Natural killer cell (primary cell): Measurements from ENCODE around the gene SULT2B1. TPM values are rescaled to one million over a fixed set of nuclear protein-coding genes. Genes with fewer than 3 reads are reported as not detected.

Experiments
- ATAC-seq, 3 donors: fragments of 150-1000 bp in 2 of 3; fragments of 200-7000 bp in 1 of 3; cut with Tn5 transposase; 1 replicate in 1 of 3; 2 replicates in 2 of 3; pipeline ENCODE4 v1.10.0; 2021; ENCODE audit warnings: mild to moderate bottlenecking in 2 of 3, moderate library complexity in 2 of 3
- DNase-seq, 2 donors: peaks; one replicate each; pipeline versions ENCODE4 v3.0.0 to v3.0.0-alpha.2; 2013 to 2021; ENCODE audit warnings: mixed read lengths in 1 of 2
- H3K27ac ChIP-seq: one replicate; pipeline ENCODE4 v1.5.1; 2013; ENCODE audit warnings: mild to moderate bottlenecking, low read length
- H3K27me3 ChIP-seq: one replicate; pipeline ENCODE4 v1.6.1; 2013; ENCODE audit warnings: low read length; ENCODE audit not compliant: control insufficient read depth, insufficient read depth
- H3K36me3 ChIP-seq: one replicate; pipeline ENCODE4 v1.6.1; 2013; ENCODE audit warnings: low read length; ENCODE audit not compliant: control insufficient read depth, insufficient read depth
- H3K4me1 ChIP-seq: one replicate; pipeline ENCODE4 v1.6.1; 2013; ENCODE audit warnings: low read length; ENCODE audit not compliant: control insufficient read depth, insufficient read depth
- H3K4me3 ChIP-seq: one replicate; pipeline ENCODE4 v1.5.1; 2013; ENCODE audit warnings: low read length
- H3K9me3 ChIP-seq: one replicate; pipeline ENCODE4 v1.6.1; 2013; ENCODE audit warnings: low read length; ENCODE audit not compliant: control insufficient read depth, insufficient read depth
- H3K27ac Mint-ChIP-seq, 2 donors: one replicate each; pipeline ENCODE4 v1.8.0; 2022; ENCODE audit warnings: mild to moderate bottlenecking in 2 of 2, mixed read lengths in 2 of 2, moderate library complexity in 1 of 2
- H3K27me3 Mint-ChIP-seq, 2 donors: one replicate each; pipeline ENCODE4 v1.8.0; 2022; ENCODE audit warnings: low read depth in 2 of 2, mixed read lengths in 2 of 2
- H3K36me3 Mint-ChIP-seq: one replicate; pipeline ENCODE4 v1.8.0; 2022; ENCODE audit warnings: mixed read lengths
- H3K4me1 Mint-ChIP-seq, 2 donors: one replicate each; pipeline ENCODE4 v1.8.0; 2022; ENCODE audit warnings: mixed read lengths in 2 of 2
- H3K4me3 Mint-ChIP-seq: one replicate; pipeline ENCODE4 v1.8.0; 2022; ENCODE audit warnings: mild to moderate bottlenecking, moderate library complexity, mixed read lengths
- H3K9me3 Mint-ChIP-seq, 2 donors: one replicate each; pipeline ENCODE4 v1.8.0; 2022; ENCODE audit warnings: mixed read lengths in 2 of 2
- WGBS: methylation state at CpG from one replicate; pipeline ENCODE4 v1.1.7; 2013; ENCODE audit warnings: missing lambda C conversion rate; ENCODE audit not compliant: insufficient coverage; 5-methylcytosine and 5-hydroxymethylcytosine counted together
- intact Hi-C: fragments of 100-400 bp; cut with micrococcal nuclease; formaldehyde crosslinking; loops from one replicate; pipeline ENCODE4 v1.14.2; 2022
- total RNA-seq, 4 donors: library from RNA; stranded (reverse); fragments of 120-200 nt in 1 of 4; gene quantifications; one replicate each; pipeline versions ENCODE4 v1.2.3 to v1.2.4, GENCODE V29; 2013 to 2022
- TF ChIP-seq, protein P1 (sequence below): fragments of 200-600 bp; IDR thresholded peaks from one replicate; pipeline ENCODE4 v1.8.0; 2022; ENCODE audit warnings: antibody characterized with exemption

SULT2B1 gene
- total RNA-seq, 3 donors from 2014 or later (not counting 1 experiment from before 2014, with no cell fraction given): 0.40 TPM; not detected in 2

DNA sequence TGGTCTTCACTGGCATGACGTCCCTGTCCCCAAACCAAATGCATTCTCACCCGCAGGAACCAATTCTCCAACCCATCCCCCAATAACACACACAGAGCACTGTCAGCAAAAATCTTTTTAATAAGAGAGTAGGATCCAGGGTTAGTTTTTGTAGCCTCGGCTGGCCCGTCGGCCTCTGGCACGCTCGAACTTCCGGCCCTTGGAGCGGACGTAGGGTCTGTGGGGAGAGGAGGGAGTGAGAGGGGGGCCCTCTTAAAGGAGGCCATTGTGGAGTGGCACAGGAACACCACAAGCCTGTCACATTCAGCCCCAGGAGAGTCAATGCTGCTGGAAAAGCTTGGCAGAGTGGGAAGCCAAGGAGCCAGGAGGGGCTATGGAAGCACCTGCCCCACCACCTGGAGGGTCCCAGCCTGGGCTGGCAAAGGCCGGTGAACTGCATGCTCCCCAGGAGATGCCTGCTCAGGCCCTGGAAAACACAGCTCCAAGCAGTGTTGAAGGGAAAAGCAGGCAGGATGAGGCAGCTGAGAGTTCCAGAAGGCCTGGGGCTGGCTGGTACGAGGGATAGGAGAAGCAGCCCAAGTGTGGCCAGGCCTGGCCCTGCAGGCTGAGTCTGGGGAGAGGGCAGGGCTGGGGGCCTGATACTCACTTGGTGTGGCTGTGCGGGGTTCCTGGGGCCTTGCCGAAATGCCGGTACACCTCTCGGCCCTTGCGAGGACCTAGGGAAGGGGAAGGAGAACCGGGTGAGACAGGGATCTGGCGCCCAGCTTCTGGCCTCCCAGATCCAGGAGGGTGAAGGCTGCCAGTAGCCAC, 63.5 kb downstream of the SULT2B1 start:
- H3K36me3 ChIP-seq: peaks cover 33% of the 10 kb centered on the region
- H3K27me3 ChIP-seq: no peaks in the 10 kb centered on the region
- peaks cover 38% of the 10 kb centered on the region for H3K4me1 ChIP-seq
- no peak overlapping the region for H3K4me3 ChIP-seq
- no peak for DNase-seq
- H3K4me1 Mint-ChIP-seq: peaks cover 36 to 40% of the 10 kb centered on the region in 2 donors
- TF ChIP-seq, protein P1, sequence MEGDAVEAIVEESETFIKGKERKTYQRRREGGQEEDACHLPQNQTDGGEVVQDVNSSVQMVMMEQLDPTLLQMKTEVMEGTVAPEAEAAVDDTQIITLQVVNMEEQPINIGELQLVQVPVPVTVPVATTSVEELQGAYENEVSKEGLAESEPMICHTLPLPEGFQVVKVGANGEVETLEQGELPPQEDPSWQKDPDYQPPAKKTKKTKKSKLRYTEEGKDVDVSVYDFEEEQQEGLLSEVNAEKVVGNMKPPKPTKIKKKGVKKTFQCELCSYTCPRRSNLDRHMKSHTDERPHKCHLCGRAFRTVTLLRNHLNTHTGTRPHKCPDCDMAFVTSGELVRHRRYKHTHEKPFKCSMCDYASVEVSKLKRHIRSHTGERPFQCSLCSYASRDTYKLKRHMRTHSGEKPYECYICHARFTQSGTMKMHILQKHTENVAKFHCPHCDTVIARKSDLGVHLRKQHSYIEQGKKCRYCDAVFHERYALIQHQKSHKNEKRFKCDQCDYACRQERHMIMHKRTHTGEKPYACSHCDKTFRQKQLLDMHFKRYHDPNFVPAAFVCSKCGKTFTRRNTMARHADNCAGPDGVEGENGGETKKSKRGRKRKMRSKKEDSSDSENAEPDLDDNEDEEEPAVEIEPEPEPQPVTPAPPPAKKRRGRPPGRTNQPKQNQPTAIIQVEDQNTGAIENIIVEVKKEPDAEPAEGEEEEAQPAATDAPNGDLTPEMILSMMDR: no peak
- peak overlapping the region in 1 of 2 donors; percentile 63 for H3K27ac Mint-ChIP-seq
- peak overlapping the region; percentile 4 for H3K4me3 Mint-ChIP-seq
- no peaks in the 10 kb centered on the region for H3K9me3 Mint-ChIP-seq
- 94% methylated on average over 17 of the region's 19 CpGs for WGBS
- intact Hi-C loops: no loop called here
- no peak overlapping the region for H3K27ac ChIP-seq
- no peaks in the 10 kb centered on the region for H3K36me3 Mint-ChIP-seq
- no peaks in the 10 kb centered on the region for H3K9me3 ChIP-seq
- no peaks in the 10 kb centered on the region for H3K27me3 Mint-ChIP-seq
- no peak for ATAC-seq

DNA sequence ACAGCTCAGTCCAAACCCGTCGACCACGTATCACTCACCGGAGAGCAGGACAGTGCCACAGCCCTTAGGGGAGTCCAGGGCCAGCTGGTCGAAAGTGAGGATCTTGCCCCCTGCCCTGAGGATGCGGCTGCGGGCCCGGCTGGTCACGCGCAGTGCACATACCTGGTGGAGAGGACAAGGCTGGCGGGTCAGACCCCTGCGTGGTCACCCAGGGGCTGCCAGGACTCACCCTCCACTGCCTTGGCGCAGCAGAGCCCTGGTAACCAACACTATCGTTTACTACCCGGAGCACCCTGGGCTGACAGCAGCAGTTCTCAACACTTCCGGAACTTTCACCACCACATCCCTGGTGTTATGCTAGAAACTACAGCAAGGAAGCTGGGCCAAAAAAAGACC, 64.1 kb downstream of the SULT2B1 start:
- Histone ChIP-seq H3K27me3 (no peaks in the 10 kb centered on the region), H3K4me3 (no peak overlapping the region), H3K4me1 (peaks cover 38% of the 10 kb centered on the region), H3K27ac (no peak overlapping the region), H3K36me3 (peaks cover 33% of the 10 kb centered on the region), H3K9me3 (no peaks in the 10 kb centered on the region)
- Mint-ChIP-seq H3K9me3 (no peaks in the 10 kb centered on the region), H3K27ac (peak overlapping the region in 1 of 2 donors; percentile 99), H3K4me1 (peaks cover 36 to 40% of the 10 kb centered on the region in 2 donors), H3K36me3 (no peaks in the 10 kb centered on the region), H3K4me3 (peak overlapping the region; percentile 35), H3K27me3 (no peaks in the 10 kb centered on the region)
- TF ChIP-seq, protein P1: no peak
- ATAC-seq (no peak), DNase-seq (peak in 1 of 2 donors; percentile 44)
- 89% methylated on average over 16 of the region's 16 CpGs for WGBS
- intact Hi-C loops: no loop called here

DNA sequence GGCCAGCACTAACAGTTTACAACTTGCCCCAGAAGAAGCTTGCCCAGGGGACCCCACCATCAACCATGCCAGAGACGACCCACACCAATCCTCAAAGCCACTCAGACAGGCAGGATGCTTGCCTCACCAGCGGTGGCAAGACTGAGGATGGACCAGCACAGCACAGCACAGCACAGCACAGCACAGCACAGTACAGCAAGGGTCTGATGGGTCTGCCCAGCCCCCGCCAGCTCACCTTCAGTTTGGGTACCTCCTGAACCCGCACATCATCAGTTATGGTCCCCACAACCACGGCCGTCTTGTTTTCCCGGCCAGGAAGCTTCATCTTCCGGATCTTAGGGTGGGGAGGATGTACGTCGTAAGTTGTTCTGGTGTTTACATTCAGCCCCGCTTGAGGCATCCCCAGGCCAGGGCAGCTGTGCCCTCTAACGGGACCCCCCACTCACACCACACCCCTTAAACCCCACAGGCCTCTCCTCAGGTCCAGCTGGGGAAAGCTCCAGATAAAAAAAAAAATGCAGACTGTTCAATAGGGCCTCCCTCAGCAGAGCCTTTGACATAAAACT, 64.6 kb downstream of the SULT2B1 start:
- no peak overlapping the region for H3K4me3 ChIP-seq
- peak in 1 of 2 donors; percentile 30 for DNase-seq
- H3K27me3 Mint-ChIP-seq: no peaks in the 10 kb centered on the region

More for the DNA sequence above, 64.6 kb downstream of the SULT2B1 start:
- TF ChIP-seq, protein P1: no peak
- ATAC-seq: no peak
- H3K4me1 Mint-ChIP-seq: peaks cover 36 to 40% of the 10 kb centered on the region in 2 donors
- peak overlapping the region; percentile 96 for H3K4me3 Mint-ChIP-seq
- peaks cover 33% of the 10 kb centered on the region for H3K36me3 ChIP-seq
- H3K36me3 Mint-ChIP-seq: no peaks in the 10 kb centered on the region
- no peaks in the 10 kb centered on the region for H3K27me3 ChIP-seq
- no peak overlapping the region for H3K27ac ChIP-seq
- intact Hi-C loops: no loop called here
- H3K9me3 ChIP-seq: no peaks in the 10 kb centered on the region
- H3K9me3 Mint-ChIP-seq: no peaks in the 10 kb centered on the region
- peaks cover 38% of the 10 kb centered on the region for H3K4me1 ChIP-seq
- WGBS: 84% methylated on average over 9 of the region's 12 CpGs
- peak overlapping the region in 1 of 2 donors; percentile 99 for H3K27ac Mint-ChIP-seq
